ENCODE results near the gene THBS3.

THBS3 gene

DNA sequence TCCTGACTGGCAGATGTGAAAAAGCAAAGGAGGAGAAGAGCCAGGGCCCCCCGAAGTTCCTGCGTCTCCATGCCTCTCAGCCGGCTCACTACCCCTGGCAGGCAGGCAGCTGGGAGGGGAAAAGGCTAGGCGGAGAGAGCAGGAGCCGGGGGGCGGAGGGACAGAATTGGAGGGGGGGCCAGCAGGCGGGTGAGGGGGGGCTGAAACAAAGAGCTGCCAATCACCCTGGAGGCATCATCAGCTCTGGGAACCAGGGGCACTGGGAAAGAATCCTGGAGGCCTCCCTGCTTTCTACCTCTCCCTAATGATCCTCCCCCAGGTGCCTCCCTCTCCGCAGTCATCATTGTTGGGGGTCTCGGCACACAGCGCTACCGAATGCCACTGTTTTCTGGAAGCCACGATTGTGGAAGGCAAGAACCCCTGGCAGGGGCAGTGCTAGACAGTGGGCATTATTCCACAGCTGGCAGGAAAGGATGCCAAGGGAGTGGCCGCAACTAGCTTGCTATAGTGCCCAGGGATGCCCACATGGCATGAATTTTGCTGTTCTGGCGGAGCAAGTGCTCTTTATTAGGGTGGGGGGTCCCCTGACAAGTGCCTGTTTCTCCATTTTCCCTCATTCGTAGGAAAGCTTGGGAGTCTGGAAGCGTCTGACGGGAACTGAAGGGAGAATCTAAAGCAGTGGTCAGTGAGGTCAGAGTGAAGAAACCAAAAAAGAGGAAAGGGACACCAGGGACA is at the start of gene THBS3:
THBS3 (minus strand) TSS at position 92 of the 735 bp plus-strand sequence; CDS start at position 71, 21 bp downstream.
- TF ChIP-seq CTCF (IDR thresholded peaks at IDR 0.05; ENCODE audit: extremely low read depth, missing control alignments), result no peak
- no peak for DNase-seq (ENCODE audit: low spot score)

- DNase-seq (ENCODE audit: low spot score), result no peak
- TF ChIP-seq CTCF (IDR thresholded peaks at IDR 0.05; ENCODE audit: extremely low read depth, missing control alignments), result no peak
Measured at GRCh38 chr1:155256058-155256852, 48.6 kb upstream of the THBS3 start.

DNA sequence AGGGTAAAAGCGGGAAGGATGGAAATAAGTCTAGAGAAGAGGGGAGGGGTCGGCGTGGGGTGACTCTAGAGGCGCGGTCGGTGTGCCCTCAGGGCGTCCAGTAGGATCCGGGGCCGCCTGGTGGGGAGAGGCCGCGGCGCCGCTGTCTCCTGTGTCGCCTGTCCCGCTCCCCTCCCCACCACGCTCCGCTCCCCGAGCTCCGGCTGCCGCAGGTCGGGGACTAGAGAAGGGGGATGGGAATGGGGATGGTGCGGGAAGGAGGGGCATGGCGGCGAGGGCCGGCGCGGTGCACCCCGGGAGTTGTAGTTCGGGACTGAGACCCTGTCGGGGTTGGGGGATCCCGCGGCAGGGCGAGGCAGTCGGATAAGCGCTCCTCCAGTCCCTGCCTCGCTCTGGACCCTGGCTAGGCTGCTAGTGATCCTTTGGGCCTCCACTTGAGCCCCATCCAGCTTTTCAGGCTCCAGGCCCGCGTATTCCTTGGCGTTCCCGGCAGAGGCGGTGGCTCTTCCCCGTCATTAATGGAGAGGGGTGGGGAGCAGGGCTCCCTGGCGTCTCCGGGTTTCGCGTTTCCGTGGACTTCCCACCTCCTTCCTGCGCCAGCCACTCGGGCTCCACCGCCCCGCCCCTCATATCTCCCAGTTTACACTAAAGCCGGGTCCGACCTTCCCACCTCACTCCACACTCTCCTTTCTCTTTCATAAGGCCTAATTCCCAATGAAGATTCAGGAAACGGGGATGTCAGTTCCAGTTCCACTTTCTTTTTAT is 47.7 kb upstream of the THBS3 start, which contains the start of gene ENTREP3:
ENTREP3 (minus strand) TSS at position 241 of the 765 bp plus-strand sequence. CDS start 606 bp downstream, outside the sequence.
- DNase-seq (ENCODE audit: low spot score), result peak; percentile 91
- no peak for TF ChIP-seq CTCF (IDR thresholded peaks at IDR 0.05; ENCODE audit: extremely low read depth, missing control alignments)

DNA sequence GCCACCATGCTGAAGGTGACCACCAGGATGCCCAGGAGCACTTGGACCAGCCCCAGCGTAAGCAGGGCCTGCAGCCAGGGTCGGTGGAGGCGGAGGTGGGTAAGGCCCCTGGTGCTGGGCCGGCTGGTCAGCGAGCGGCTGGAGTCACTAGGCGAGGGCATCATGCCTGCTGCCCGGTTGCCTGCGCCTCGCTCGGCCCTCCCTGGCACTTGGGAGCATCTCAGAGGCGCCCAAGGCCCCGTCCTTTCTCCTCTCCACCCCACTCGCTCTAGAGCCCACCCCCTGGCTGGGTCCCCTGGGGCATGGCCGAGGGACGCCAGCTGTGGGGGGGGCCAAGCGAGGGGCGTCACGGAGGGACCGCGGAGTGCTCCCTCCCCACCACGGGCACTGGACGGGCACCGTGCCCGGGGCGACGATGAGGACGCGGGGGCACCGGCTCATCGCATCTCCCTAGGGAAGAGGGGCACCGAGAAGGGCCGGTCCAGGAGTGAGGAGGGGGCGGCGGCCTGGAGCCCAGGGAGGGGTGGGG is 47.1 kb upstream of the THBS3 start:
- no peak for DNase-seq (ENCODE audit: low spot score)
- no peak for TF ChIP-seq CTCF (IDR thresholded peaks at IDR 0.05; ENCODE audit: extremely low read depth, missing control alignments)

DNA sequence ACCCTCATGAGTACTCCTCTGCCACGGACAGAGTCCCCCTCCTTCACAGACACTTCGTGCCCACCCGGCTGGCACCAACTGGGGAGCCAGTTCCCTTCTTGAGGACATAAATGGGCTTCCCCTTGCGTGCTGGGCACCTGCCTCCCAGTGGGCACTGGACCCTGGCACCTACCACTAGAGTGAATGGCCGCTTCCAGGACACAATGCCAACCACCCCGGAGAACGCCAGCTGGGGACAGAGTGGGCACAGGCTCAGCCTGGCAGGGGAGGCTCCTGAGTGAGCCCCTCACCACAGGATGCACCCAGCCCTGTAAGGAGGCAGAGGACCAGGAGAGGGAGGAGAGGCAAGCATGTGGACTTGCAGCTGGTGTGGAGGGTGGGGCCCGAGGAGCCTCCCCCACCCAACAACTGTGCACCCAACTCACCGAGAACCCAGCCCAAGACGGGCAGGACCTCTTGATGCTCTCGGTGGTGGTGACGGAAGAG is 46.6 kb upstream of the THBS3 start:
- DNase-seq (ENCODE audit: low spot score), result no peak
- no peak for TF ChIP-seq CTCF (IDR thresholded peaks at IDR 0.05; ENCODE audit: extremely low read depth, missing control alignments)

GRCh38 chr1:155253797-155254196 is 46.1 kb upstream of the THBS3 start:
- no peak for TF ChIP-seq CTCF (IDR thresholded peaks at IDR 0.05; ENCODE audit: extremely low read depth, missing control alignments)
- DNase-seq (ENCODE audit: low spot score), result no peak

Measured in GM20000 (cell line).